Tibial artery (tissue), 4 donors: Measurements from ENCODE around the gene LVRN.

Source experiments
- DNase-seq, 2 donors: peaks; one replicate each; pipeline ENCODE4 v3.0.0-alpha.2; 2019
- H3K27ac ChIP-seq, 2 donors: fragments of 200-600 bp; sonication (generic) in 1 of 2; 1 replicate in 1 of 2; 2 replicates in 1 of 2; pipeline ENCODE4 v1.5.1; 2018 to 2019; ENCODE audit warnings: mild to moderate bottlenecking in 1 of 2
- H3K27me3 ChIP-seq, 2 donors: fragments of 200-600 bp; sonication (generic) in 1 of 2; one replicate each; pipeline versions ENCODE4 v1.5.1 to v1.6.0; 2016 to 2019
- H3K36me3 ChIP-seq, 3 donors: fragments of 200-600 bp; sonication (generic) in 2 of 3; one replicate each; pipeline ENCODE4 v1.5.1; 2016 to 2019; ENCODE audit warnings: mild to moderate bottlenecking in 2 of 3
- H3K4me1 ChIP-seq, 4 donors: fragments of 200-600 bp; sonication (generic) in 2 of 4; 1 replicate in 3 of 4; 2 replicates in 1 of 4; pipeline ENCODE4 v1.5.1; 2016 to 2019
- H3K4me3 ChIP-seq, 2 donors: fragments of 200-600 bp; sonication (generic) in 1 of 2; 1 replicate in 1 of 2; 2 replicates in 1 of 2; pipeline ENCODE4 v1.5.1; 2018 to 2019; ENCODE audit warnings: mild to moderate bottlenecking in 2 of 2
- H3K9me3 ChIP-seq, 3 donors: fragments of 200-600 bp; sonication (generic) in 1 of 3; one replicate each; pipeline ENCODE4 v1.5.1; 2016 to 2019
- CTCF ChIP-seq, 2 experiments: fragments of 200-600 bp in 1 of 2; fragments of 450-650 bp in 1 of 2; IDR thresholded peaks; one replicate each; pipeline ENCODE4 v1.5.1; 2017 to 2019; ENCODE audit warnings: antibody characterized with exemption in 2 of 2, mild to moderate bottlenecking in 1 of 2, moderate library complexity in 1 of 2
- intact Hi-C: fragments of 100-400 bp; cut with DNase I; formaldehyde crosslinking; loops from one replicate; pipeline ENCODE4 v1.15.0; 2023; ENCODE audit warnings: low total_unique reads

Gene LVRN

DNA sequence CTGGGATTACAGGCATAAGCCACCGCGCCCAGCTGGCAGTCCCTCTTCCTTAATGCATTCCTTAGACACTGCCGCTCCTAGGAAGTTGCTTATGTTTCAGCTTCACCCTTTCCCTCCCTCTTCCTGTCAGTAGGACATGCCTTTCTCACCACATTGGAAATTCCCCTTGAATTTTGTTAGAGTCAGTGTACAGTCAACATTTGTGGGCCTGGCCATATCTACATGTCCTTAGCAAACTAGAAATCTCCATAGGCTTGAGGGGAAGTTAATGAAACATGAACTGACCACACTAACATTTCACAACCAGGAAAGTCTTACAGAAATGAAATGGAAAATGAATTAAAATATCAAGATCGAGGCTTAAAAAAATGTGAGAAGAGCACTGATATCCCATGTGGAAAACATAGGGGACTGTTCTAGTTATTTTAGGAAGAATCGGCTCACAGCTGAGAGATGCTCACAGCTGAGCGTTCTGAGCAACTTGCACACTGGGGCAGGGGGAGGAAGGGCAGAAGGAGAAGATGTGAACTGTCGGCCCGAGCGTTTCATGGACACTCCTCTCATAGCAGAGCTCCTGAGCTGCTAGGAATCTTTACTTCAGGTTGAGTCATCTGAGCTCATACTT is 21.1 kb upstream of the LVRN start:
- Histone ChIP-seq H3K36me3 (no peaks in the 10 kb centered on the region), H3K27me3 (no peaks in the 10 kb centered on the region), H3K4me3 (no peak overlapping the region), H3K9me3 (no peaks in the 10 kb centered on the region), H3K4me1 (no peaks in the 10 kb centered on the region), H3K27ac (no peak overlapping the region)
- TF ChIP-seq CTCF (IDR thresholded peaks at IDR 0.05): no peak
- intact Hi-C loops: no loop called here
- DNase-seq: no peak

- intact Hi-C loops: no loop called here
- Histone ChIP-seq H3K4me3 (no peak overlapping the region), H3K36me3 (no peaks in the 10 kb centered on the region), H3K4me1 (no peaks in the 10 kb centered on the region), H3K27me3 (no peaks in the 10 kb centered on the region), H3K9me3 (no peaks in the 10 kb centered on the region), H3K27ac (no peak overlapping the region)
- TF ChIP-seq CTCF (IDR thresholded peaks at IDR 0.05): no peak
- no peak for DNase-seq
Measured at GRCh38 chr5:115944501-115944900, 17.8 kb upstream of the LVRN start.

DNA sequence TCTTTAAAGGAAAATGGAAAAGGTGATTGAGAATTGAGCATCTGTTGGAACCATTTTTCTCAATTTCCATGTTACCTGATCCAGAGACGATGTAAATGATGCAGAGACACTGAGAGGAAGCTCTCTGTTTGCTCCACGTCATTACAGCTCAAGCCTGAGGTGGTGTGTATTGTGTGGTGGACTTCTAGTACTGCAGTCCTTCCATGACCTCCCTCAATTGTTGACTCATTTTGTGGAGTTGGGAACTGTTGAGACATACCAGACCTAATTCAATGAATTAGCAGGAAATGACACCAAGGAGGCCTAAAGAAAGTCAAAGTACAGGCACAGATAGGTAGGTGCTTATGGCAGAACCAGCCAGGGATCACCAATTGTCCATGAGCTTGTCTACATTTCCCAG is 15.6 kb upstream of the LVRN start:
- intact Hi-C loops: no loop called here
- H3K4me3 ChIP-seq: no peak overlapping the region
- no peaks in the 10 kb centered on the region for H3K36me3 ChIP-seq
- no peaks in the 10 kb centered on the region for H3K9me3 ChIP-seq
- DNase-seq: no peak
- no peaks in the 10 kb centered on the region for H3K27me3 ChIP-seq
- H3K4me1 ChIP-seq: no peaks in the 10 kb centered on the region
- no peak overlapping the region for H3K27ac ChIP-seq
- TF ChIP-seq CTCF (IDR thresholded peaks at IDR 0.05): no peak

DNA sequence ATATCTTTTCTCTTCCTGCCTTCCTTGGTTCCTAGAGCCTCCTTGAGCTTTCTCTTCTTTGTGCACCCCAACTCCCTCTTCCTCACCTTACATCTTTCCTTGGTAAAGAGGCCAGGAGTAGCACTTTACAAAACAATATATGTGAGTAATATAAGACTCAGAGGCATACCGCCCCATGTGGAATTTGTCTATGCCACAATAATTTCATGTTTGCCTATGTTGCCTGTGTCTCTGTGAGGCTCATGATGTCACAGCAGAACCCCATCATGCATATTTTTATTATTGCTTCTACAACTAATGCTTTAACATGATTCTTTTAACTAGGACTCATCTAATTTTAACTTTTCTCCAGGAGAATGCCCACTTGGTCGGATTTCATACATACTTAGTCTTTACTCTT is 15.0 kb upstream of the LVRN start:
- TF ChIP-seq CTCF (IDR thresholded peaks at IDR 0.05): no peak
- no peak for DNase-seq

GRCh38 chr5:115948091-115948534 is 14.2 kb upstream of the LVRN start:
- H3K4me1 ChIP-seq: no peaks in the 10 kb centered on the region
- no peak overlapping the region for H3K27ac ChIP-seq
- H3K9me3 ChIP-seq: no peaks in the 10 kb centered on the region
- no peaks in the 10 kb centered on the region for H3K36me3 ChIP-seq
- no peak for TF ChIP-seq CTCF (IDR thresholded peaks at IDR 0.05)
- no peaks in the 10 kb centered on the region for H3K27me3 ChIP-seq
- H3K4me3 ChIP-seq: no peak overlapping the region
- DNase-seq: peak in 1 of 2 donors; percentile 40
- intact Hi-C loops: no loop called here

More for the DNA sequence above, 15.0 kb upstream of the LVRN start:
- no peak overlapping the region for H3K27ac ChIP-seq
- no peaks in the 10 kb centered on the region for H3K36me3 ChIP-seq
- no peaks in the 10 kb centered on the region for H3K9me3 ChIP-seq
- no peak overlapping the region for H3K4me3 ChIP-seq
- intact Hi-C loops: no loop called here
- H3K4me1 ChIP-seq: no peaks in the 10 kb centered on the region
- no peaks in the 10 kb centered on the region for H3K27me3 ChIP-seq

DNA sequence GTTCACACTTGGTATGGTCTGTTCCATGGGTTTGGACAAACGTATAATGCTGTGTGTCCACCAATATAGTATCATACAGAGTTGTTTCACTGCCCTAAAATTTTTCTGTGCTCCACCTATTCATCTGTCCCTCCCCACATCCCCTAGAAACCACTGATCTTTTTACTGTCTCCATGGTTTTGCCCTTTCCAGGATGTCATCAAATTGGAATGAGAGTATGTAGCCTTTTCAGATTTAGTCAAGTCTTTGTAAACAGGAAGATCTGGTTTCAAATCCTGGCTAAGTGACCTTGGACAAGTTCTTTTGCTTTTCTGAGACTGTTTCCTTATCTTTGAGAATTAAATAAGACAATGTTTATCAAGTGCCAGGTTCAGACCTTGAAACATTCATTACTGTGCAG is 13.2 kb upstream of the LVRN start:
- intact Hi-C loops: no loop called here
- Histone ChIP-seq H3K27me3 (no peaks in the 10 kb centered on the region), H3K36me3 (no peaks in the 10 kb centered on the region), H3K4me3 (no peak overlapping the region), H3K27ac (no peak overlapping the region), H3K4me1 (no peaks in the 10 kb centered on the region), H3K9me3 (no peaks in the 10 kb centered on the region)
- no peak for DNase-seq
- no peak for TF ChIP-seq CTCF (IDR thresholded peaks at IDR 0.05)
